OCI-LY3 (cell line): ENCODE data around the gene COBL.

Source experiments
- H2AFZ ChIP-seq: fragments of 200-600, 300-600 bp; shearing (Covaris generic); 2 replicates; pipeline ENCODE4 v1.6.0; 2014; ENCODE audit warnings: antibody characterized with exemption, low read depth, low read length
- H3K27ac ChIP-seq: fragments of 200-600, 300-600 bp; sonication (generic); 2 replicates; pipeline ENCODE4 v1.5.1; 2014; ENCODE audit warnings: mild to moderate bottlenecking, low read length, moderate library complexity, mixed read lengths
- H3K27me3 ChIP-seq: fragments of 200-600, 300-600 bp; sonication (generic); 2 replicates; pipeline ENCODE4 v1.6.1; 2014; ENCODE audit warnings: low read depth, low read length, mixed read lengths
- H3K36me3 ChIP-seq: fragments of 200-600, 300-600 bp; sonication (generic); replicated peaks from 2 replicates; pipeline ENCODE3; 2014; ENCODE audit warnings: low read depth, low read length, mixed read lengths
- H3K4me1 ChIP-seq: fragments of 300-600, 200-600 bp; sonication (generic); 2 replicates; pipeline ENCODE4 v1.6.1; 2014; ENCODE audit warnings: low read length, mixed read lengths
- H3K4me2 ChIP-seq: fragments of 200-600, 300-600 bp; sonication (generic); 2 replicates; pipeline ENCODE4 v1.6.1; 2014; ENCODE audit warnings: low read length, mixed read lengths
- H3K4me3 ChIP-seq: fragments of 300-600, 200-600 bp; sonication (generic); 2 replicates; pipeline ENCODE4 v1.5.1; 2014; ENCODE audit warnings: antibody characterized with exemption, mild to moderate bottlenecking, low read length, moderate library complexity
- H3K79me2 ChIP-seq: fragments of 300-600, 200-600 bp; shearing (Covaris generic); 2 replicates; pipeline ENCODE4 v1.6.1; 2014; ENCODE audit warnings: mild to moderate bottlenecking, low read length, mixed read lengths
- H3K9ac ChIP-seq: fragments of 300-600, 200-600 bp; shearing (Covaris generic); 2 replicates; pipeline ENCODE4 v1.6.0; 2014; ENCODE audit warnings: mild to moderate bottlenecking, low read length, moderate library complexity
- H3K9me3 ChIP-seq: fragments of 200-600, 300-600 bp; shearing (Covaris generic); 2 replicates; pipeline ENCODE4 v1.6.1; 2014; ENCODE audit warnings: low read length, mixed read lengths; ENCODE audit not compliant: insufficient read depth
- H4K20me1 ChIP-seq: fragments of 200-600, 300-600 bp; sonication (generic); 2 replicates; pipeline ENCODE4 v1.6.1; 2016; ENCODE audit warnings: low read length, mixed read lengths; ENCODE audit not compliant: insufficient read depth
- CTCF ChIP-seq: fragments of 200-600, 300-600 bp; sonication (generic); IDR thresholded peaks from 2 replicates; pipeline ENCODE4 v1.5.1; 2014; ENCODE audit warnings: antibody characterized with exemption, low read length, low read depth
- EZH2phosphoT487 ChIP-seq: fragments of 200-600 bp; shearing (Covaris generic); IDR thresholded peaks from 2 replicates; pipeline ENCODE4 v1.6.1; 2018; ENCODE audit warnings: antibody characterized with exemption, mixed run types, low read depth

Gene COBL

GRCh38 chr7:51144178-51144577 is 172.4 kb downstream of the COBL start:
- no peaks in the 10 kb centered on the region for H3K79me2 ChIP-seq
- H3K27me3 ChIP-seq = peaks cover 12% of the 10 kb centered on the region
- H3K9me3 ChIP-seq = no peaks in the 10 kb centered on the region; the same call in 1 of the 2 replicates
- no peak overlapping the region for H3K9ac ChIP-seq
- H4K20me1 ChIP-seq = no peaks in the 10 kb centered on the region
- no peak for TF ChIP-seq CTCF
- TF ChIP-seq EZH2phosphoT487 = no peak
- H3K4me1 ChIP-seq = peaks cover 24% of the 10 kb centered on the region
- no peak overlapping the region for H3K27ac ChIP-seq
- H2AFZ ChIP-seq = no peak overlapping the region
- no peak overlapping the region for H3K4me2 ChIP-seq
- no peak overlapping the region for H3K4me3 ChIP-seq
- H3K36me3 ChIP-seq = no peaks in the 10 kb centered on the region

GRCh38 chr7:51142741-51143385 is 173.7 kb downstream of the COBL start:
- Histone ChIP-seq H3K79me2 (no peaks in the 10 kb centered on the region), H3K9ac (no peak overlapping the region), H3K27ac (no peak overlapping the region), H3K4me3 (no peak overlapping the region), H3K36me3 (no peaks in the 10 kb centered on the region), H3K4me1 (peaks cover 24% of the 10 kb centered on the region), H3K9me3 (no peaks in the 10 kb centered on the region; the same call in 1 of the 2 replicates), H3K27me3 (peaks cover 12% of the 10 kb centered on the region), H4K20me1 (no peaks in the 10 kb centered on the region), H2AFZ (no peak overlapping the region), H3K4me2 (no peak overlapping the region)
- no peak for TF ChIP-seq CTCF
- TF ChIP-seq EZH2phosphoT487 = no peak

GRCh38 chr7:51141451-51142003 is 175.1 kb downstream of the COBL start:
- Histone ChIP-seq H2AFZ (no peak overlapping the region), H3K27ac (no peak overlapping the region), H3K79me2 (no peaks in the 10 kb centered on the region), H3K9me3 (no peaks in the 10 kb centered on the region), H3K9ac (no peak overlapping the region), H4K20me1 (no peaks in the 10 kb centered on the region), H3K4me2 (no peak overlapping the region; the same call in 1 of the 2 replicates), H3K4me1 (peaks cover 24% of the 10 kb centered on the region), H3K36me3 (no peaks in the 10 kb centered on the region), H3K27me3 (peaks cover 12% of the 10 kb centered on the region), H3K4me3 (no peak overlapping the region)
- TF ChIP-seq CTCF (peak; percentile 78), EZH2phosphoT487 (no peak)

GRCh38 chr7:51140199-51141164 is 176.1 kb downstream of the COBL start:
- Histone ChIP-seq H3K9ac (no peak overlapping the region), H3K27me3 (peaks cover 12% of the 10 kb centered on the region), H3K4me1 (peaks cover 24% of the 10 kb centered on the region), H3K79me2 (no peaks in the 10 kb centered on the region), H3K9me3 (no peaks in the 10 kb centered on the region), H3K36me3 (no peaks in the 10 kb centered on the region), H3K4me3 (peak overlapping the region; percentile 34; the same call in 1 of the 2 replicates), H3K27ac (no peak overlapping the region), H4K20me1 (no peaks in the 10 kb centered on the region), H3K4me2 (peak overlapping the region; percentile 77), H2AFZ (no peak overlapping the region)
- TF ChIP-seq EZH2phosphoT487 = no peak
- no peak for TF ChIP-seq CTCF
